HG03060 (cell line): ENCODE results near the gene ADGRB2.

Experiments
- ATAC-seq: cut with Tn5 transposase; IDR thresholded peaks from one replicate; pipeline ENCODE4 v1.9.1; 2021; ENCODE audit warnings: low read depth, moderate number of reproducible peaks; ENCODE audit not compliant: unreplicated experiment

Gene ADGRB2

GRCh38 chr1:31690921-31691320 lies 73.2 kb downstream of the ADGRB2 start:
- ATAC-seq: no peak

GRCh38 chr1:31689854-31690253 lies 74.3 kb downstream of the ADGRB2 start:
- ATAC-seq: no peak

- ATAC-seq: no peak
These were observed 74.8 kb downstream of the ADGRB2 start for GRCh38 chr1:31689379-31689778.

- ATAC-seq: no peak
These were observed 75.8 kb downstream of the ADGRB2 start for GRCh38 chr1:31688233-31688918.

GRCh38 chr1:31687601-31688000 lies 76.5 kb downstream of the ADGRB2 start:
- no peak for ATAC-seq

- no peak for ATAC-seq
These were observed 78.3 kb downstream of the ADGRB2 start for GRCh38 chr1:31685795-31686194.

GRCh38 chr1:31683997-31684396 lies 80.1 kb downstream of the ADGRB2 start:
- ATAC-seq: no peak

- ATAC-seq: no peak
These were observed 82.7 kb downstream of the ADGRB2 start for GRCh38 chr1:31681415-31681814.

GRCh38 chr1:31679676-31680230 lies 84.4 kb downstream of the ADGRB2 start:
- no peak for ATAC-seq

- no peak for ATAC-seq
These were observed 85.0 kb downstream of the ADGRB2 start for GRCh38 chr1:31679091-31679490.

- ATAC-seq: no peak
These were observed 85.5 kb downstream of the ADGRB2 start for GRCh38 chr1:31678681-31679080.

GRCh38 chr1:31677949-31678348 lies 86.2 kb downstream of the ADGRB2 start:
- ATAC-seq: no peak

- ATAC-seq: no peak
These were observed 86.7 kb downstream of the ADGRB2 start for GRCh38 chr1:31677401-31677800.
